Endodermal cell (in vitro differentiated cells): ENCODE results near the gene PANK4. TPM values are rescaled to one million over a fixed set of nuclear protein-coding genes. Genes with fewer than 3 reads are reported as not detected.

Experiments used
- DNase-seq: peaks from one replicate; pipeline ENCODE4 v3.0.0-alpha.2; 2017
- H3K27ac ChIP-seq: 2 replicates; pipeline ENCODE4 v1.5.1; 2013; ENCODE audit warnings: mild to moderate bottlenecking, low read depth, low read length, moderate library complexity
- H3K27me3 ChIP-seq: 2 replicates; pipeline ENCODE4 v1.6.1; 2013; ENCODE audit warnings: mild to moderate bottlenecking, low read length, moderate library complexity; ENCODE audit not compliant: insufficient read depth, control insufficient read depth, poor library complexity, severe bottlenecking
- H3K36me3 ChIP-seq: 2 replicates; pipeline ENCODE4 v1.7.0; 2013; ENCODE audit warnings: mild to moderate bottlenecking, low read length, moderate library complexity; ENCODE audit not compliant: control insufficient read depth, insufficient read depth
- H3K4me1 ChIP-seq: one replicate; pipeline ENCODE4 v1.7.0; 2013; ENCODE audit warnings: low read length; ENCODE audit not compliant: control insufficient read depth, insufficient read depth
- H3K4me3 ChIP-seq: 2 replicates; pipeline ENCODE4 v1.5.1; 2013; ENCODE audit warnings: mild to moderate bottlenecking, low read length, moderate library complexity
- H3K9ac ChIP-seq: 2 replicates; pipeline ENCODE4 v1.6.1; 2013; ENCODE audit warnings: mild to moderate bottlenecking, low read length, moderate library complexity; ENCODE audit not compliant: poor library complexity, severe bottlenecking; ENCODE audit errors: extremely low read depth
- H3K9me3 ChIP-seq: 2 replicates; pipeline ENCODE4 v1.6.1; 2013; ENCODE audit warnings: mild to moderate bottlenecking, low read length, moderate library complexity; ENCODE audit not compliant: control insufficient read depth
- H3K27ac Mint-ChIP-seq: 2 replicates; pipeline ENCODE4 v1.8.0; 2020; ENCODE audit warnings: mixed read lengths
- H3K27me3 Mint-ChIP-seq: 2 replicates; pipeline ENCODE4 v1.8.0; 2021; ENCODE audit warnings: mild to moderate bottlenecking, mixed read lengths; ENCODE audit not compliant: insufficient read depth
- H3K36me3 Mint-ChIP-seq: 2 replicates; pipeline ENCODE4 v1.8.0; 2020; ENCODE audit warnings: low read depth, mixed read lengths
- H3K4me1 Mint-ChIP-seq: 2 replicates; pipeline ENCODE4 v1.8.0; 2020; ENCODE audit warnings: mixed read lengths
- H3K4me3 Mint-ChIP-seq: 2 replicates; pipeline ENCODE4 v1.8.0; 2020; ENCODE audit warnings: mild to moderate bottlenecking, moderate library complexity, mixed read lengths
- H3K9me3 Mint-ChIP-seq: 2 replicates; pipeline ENCODE4 v1.8.0; 2020; ENCODE audit warnings: mild to moderate bottlenecking, mixed read lengths
- WGBS, 2 experiments: methylation state at CpG; one replicate each; pipeline versions ENCODE4 v1.1.5 to v1.1.7; 2013; ENCODE audit warnings: missing lambda C conversion rate in 2 of 2, mixed read lengths in 1 of 2; ENCODE audit not compliant: insufficient coverage in 1 of 2, insufficient read length in 1 of 2; 5-methylcytosine and 5-hydroxymethylcytosine counted together
- total RNA-seq, 2 donors: library from RNA; stranded (reverse); fragmentation: NEBNext Ultra II Directional in 1 of 2; extraction: Animal tissue kit (Norgen Biotek cat#: 25700) in 1 of 2; gene quantifications; 2 replicates in 1 of 2; 3 replicates in 1 of 2; pipeline ENCODE4 v1.2.1, GENCODE V29; 2021
- TF ChIP-seq, protein P1 (sequence below): fragments of 200-600 bp; sonication (generic); conservative IDR thresholded peaks from 2 replicates; pipeline ENCODE4 v1.5.0; 2021; ENCODE audit warnings: antibody characterized with exemption, mild to moderate bottlenecking

The PANK4 gene
- total RNA-seq, 2 donors from 2014 or later, result 45.6 to 49.5 TPM

DNA sequence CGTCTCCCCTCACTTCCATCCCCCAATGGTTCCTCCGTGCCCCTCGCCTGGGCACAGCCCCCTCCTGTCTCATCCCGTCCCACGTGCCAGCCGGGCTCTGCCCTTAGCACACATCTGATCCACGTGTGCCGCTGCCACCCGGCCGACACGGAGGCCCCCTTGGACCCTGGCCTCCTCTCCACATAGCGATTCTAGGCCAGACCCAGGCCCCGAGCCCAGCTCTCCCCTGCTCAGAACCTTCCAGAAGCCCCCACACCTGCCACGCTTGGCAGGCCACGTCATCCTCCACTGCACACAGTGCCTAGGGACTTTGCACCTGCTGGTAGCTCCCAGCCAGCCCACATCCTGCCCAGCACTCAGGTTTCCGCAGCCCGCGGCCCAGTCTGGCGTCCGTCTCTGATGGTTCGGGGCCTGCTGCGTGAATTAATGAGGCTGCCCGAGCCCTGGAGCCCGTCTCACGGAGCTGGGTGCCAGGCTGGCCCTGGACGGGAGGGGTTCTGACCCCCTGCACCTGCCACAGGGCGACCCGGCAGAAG, 30.2 kb downstream of the PANK4 start:
- Histone ChIP-seq H3K9ac (no peak overlapping the region), H3K9me3 (no peaks in the 10 kb centered on the region), H3K27ac (no peak overlapping the region), H3K27me3 (no peaks in the 10 kb centered on the region), H3K4me3 (no peak overlapping the region), H3K4me1 (no peaks in the 10 kb centered on the region), H3K36me3 (no peaks in the 10 kb centered on the region)
- no peak overlapping the region for H3K27ac Mint-ChIP-seq
- no peaks in the 10 kb centered on the region for H3K36me3 Mint-ChIP-seq
- H3K4me3 Mint-ChIP-seq, result no peak overlapping the region
- WGBS, 2 experiments, result 90 to 91% methylated on average over 19 to 28 of the region's 28 CpGs
- no peaks in the 10 kb centered on the region for H3K27me3 Mint-ChIP-seq
- no peaks in the 10 kb centered on the region for H3K4me1 Mint-ChIP-seq
- no peak for DNase-seq
- TF ChIP-seq, protein P1, sequence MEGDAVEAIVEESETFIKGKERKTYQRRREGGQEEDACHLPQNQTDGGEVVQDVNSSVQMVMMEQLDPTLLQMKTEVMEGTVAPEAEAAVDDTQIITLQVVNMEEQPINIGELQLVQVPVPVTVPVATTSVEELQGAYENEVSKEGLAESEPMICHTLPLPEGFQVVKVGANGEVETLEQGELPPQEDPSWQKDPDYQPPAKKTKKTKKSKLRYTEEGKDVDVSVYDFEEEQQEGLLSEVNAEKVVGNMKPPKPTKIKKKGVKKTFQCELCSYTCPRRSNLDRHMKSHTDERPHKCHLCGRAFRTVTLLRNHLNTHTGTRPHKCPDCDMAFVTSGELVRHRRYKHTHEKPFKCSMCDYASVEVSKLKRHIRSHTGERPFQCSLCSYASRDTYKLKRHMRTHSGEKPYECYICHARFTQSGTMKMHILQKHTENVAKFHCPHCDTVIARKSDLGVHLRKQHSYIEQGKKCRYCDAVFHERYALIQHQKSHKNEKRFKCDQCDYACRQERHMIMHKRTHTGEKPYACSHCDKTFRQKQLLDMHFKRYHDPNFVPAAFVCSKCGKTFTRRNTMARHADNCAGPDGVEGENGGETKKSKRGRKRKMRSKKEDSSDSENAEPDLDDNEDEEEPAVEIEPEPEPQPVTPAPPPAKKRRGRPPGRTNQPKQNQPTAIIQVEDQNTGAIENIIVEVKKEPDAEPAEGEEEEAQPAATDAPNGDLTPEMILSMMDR, result no peak
- no peaks in the 10 kb centered on the region for H3K9me3 Mint-ChIP-seq

DNA sequence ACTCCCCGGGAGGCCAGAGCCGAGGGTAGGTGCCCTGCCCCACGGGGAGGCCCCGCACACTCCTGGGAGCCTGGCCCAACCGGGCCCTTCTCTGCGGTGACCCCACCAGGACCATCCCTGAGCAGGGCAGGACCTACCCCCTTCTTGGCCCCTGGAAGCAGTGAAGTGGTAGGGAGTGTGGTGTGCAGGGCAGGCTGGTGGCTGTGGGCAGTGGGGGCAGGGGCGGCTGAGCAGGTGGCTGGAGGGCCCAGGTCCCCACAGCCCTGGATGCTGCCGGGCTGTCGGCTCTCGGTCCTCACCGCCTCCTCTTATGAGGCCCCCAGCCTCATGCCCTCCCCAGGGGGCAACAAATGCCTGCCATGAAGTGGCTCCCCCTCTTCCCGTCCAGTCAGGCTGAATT, 30.9 kb downstream of the PANK4 start:
- Mint-ChIP-seq H3K27me3 (no peaks in the 10 kb centered on the region), H3K36me3 (no peaks in the 10 kb centered on the region), H3K4me1 (no peaks in the 10 kb centered on the region), H3K9me3 (no peaks in the 10 kb centered on the region), H3K4me3 (no peak overlapping the region), H3K27ac (no peak overlapping the region)
- 92 to 96% methylated on average over 4 to 12 of the region's 12 CpGs for WGBS, 2 experiments
- Histone ChIP-seq H3K9ac (no peak overlapping the region), H3K36me3 (no peaks in the 10 kb centered on the region), H3K4me3 (no peak overlapping the region), H3K4me1 (no peaks in the 10 kb centered on the region), H3K27me3 (no peaks in the 10 kb centered on the region), H3K9me3 (no peaks in the 10 kb centered on the region), H3K27ac (no peak overlapping the region)
- no peak for DNase-seq
- TF ChIP-seq, protein P1, result no peak

DNA sequence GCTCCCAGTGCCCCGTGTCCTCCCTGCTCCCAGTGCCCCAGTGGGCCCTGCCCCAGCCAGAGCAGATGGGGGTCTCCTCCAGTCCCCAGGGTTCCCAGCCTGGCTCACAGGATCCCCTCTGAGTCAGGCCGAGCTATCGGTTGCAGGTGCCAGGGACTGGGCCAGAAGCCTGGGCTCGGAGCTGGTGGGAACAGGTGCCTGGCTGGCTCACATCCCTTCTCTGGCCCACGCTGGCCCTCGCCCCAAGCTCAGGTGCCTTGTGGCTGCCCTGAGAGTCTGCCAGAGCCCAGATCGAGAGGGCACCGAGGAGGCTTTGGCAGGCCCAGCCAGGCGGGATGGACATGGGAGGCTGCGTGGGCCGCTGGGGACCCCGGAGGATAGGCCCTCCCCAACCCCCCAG, 31.4 kb downstream of the PANK4 start:
- Histone ChIP-seq H3K4me3 (no peak overlapping the region), H3K27ac (no peak overlapping the region), H3K27me3 (no peaks in the 10 kb centered on the region), H3K9ac (no peak overlapping the region), H3K36me3 (no peaks in the 10 kb centered on the region), H3K4me1 (no peaks in the 10 kb centered on the region), H3K9me3 (no peaks in the 10 kb centered on the region)
- TF ChIP-seq, protein P1, result no peak
- 90 to 100% methylated on average over 4 to 12 of the region's 12 CpGs for WGBS, 2 experiments
- DNase-seq, result no peak
- Mint-ChIP-seq H3K27ac (no peak overlapping the region), H3K36me3 (no peaks in the 10 kb centered on the region), H3K4me1 (no peaks in the 10 kb centered on the region), H3K4me3 (no peak overlapping the region), H3K27me3 (no peaks in the 10 kb centered on the region), H3K9me3 (no peaks in the 10 kb centered on the region)
